DOHH2 (cell line): ENCODE measurements around the gene OR13D1.

Experiments
- H3F3A ChIP-seq: fragments of 200-600 bp; sonication (generic), shearing (Covaris generic); 2 replicates; pipeline ENCODE4 v1.6.0; 2016; ENCODE audit warnings: antibody characterized with exemption, mild to moderate bottlenecking; ENCODE audit not compliant: control insufficient read depth, insufficient read depth
- H3K27ac ChIP-seq: fragments of 200-600 bp; sonication (generic); 2 replicates; pipeline ENCODE4 v1.5.1; 2014; ENCODE audit warnings: low read depth, mild to moderate bottlenecking, low read length, moderate library complexity
- H3K27me3 ChIP-seq: fragments of 200-600 bp; sonication (generic); 2 replicates; pipeline ENCODE4 v1.6.1; 2014; ENCODE audit warnings: mild to moderate bottlenecking, low read length, mixed read lengths; ENCODE audit not compliant: control insufficient read depth
- H3K36me3 ChIP-seq: fragments of 200-600 bp; sonication (generic); 2 replicates; pipeline ENCODE4 v1.6.1; 2014; ENCODE audit warnings: mild to moderate bottlenecking, low read length, moderate library complexity, mixed read lengths; ENCODE audit not compliant: control insufficient read depth
- H3K4me1 ChIP-seq: fragments of 200-600 bp; sonication (generic); 2 replicates; pipeline ENCODE4 v1.6.1; 2014; ENCODE audit warnings: mild to moderate bottlenecking, low read length, mixed read lengths; ENCODE audit not compliant: control insufficient read depth
- H3K4me2 ChIP-seq: fragments of 200-600 bp; sonication (generic); 2 replicates; pipeline ENCODE4 v1.6.0; 2014; ENCODE audit warnings: mild to moderate bottlenecking, low read length, moderate library complexity
- H3K4me3 ChIP-seq: fragments of 200-600 bp; sonication (generic); 2 replicates; pipeline ENCODE4 v1.5.1; 2014; ENCODE audit warnings: mild to moderate bottlenecking, low read length, mixed read lengths
- H3K79me2 ChIP-seq: fragments of 200-600 bp; sonication (generic); 2 replicates; pipeline ENCODE4 v1.6.1; 2014; ENCODE audit warnings: mild to moderate bottlenecking, low read length, mixed read lengths; ENCODE audit not compliant: control insufficient read depth
- H3K9me2 ChIP-seq: fragments of 200-600 bp; sonication (generic); replicated peaks from 2 replicates; pipeline ENCODE4 v1.6.1; 2014; ENCODE audit warnings: mild to moderate bottlenecking, low read length, mixed read lengths; ENCODE audit not compliant: control insufficient read depth
- H3K9me3 ChIP-seq: fragments of 200-600 bp; sonication (generic); 2 replicates; pipeline ENCODE4 v1.6.1; 2014; ENCODE audit warnings: antibody characterized with exemption, low read length, mixed read lengths; ENCODE audit not compliant: control insufficient read depth, insufficient read depth
- H4K20me1 ChIP-seq: fragments of 200-600 bp; sonication (generic); 2 replicates; pipeline ENCODE4 v1.6.0; 2014; ENCODE audit warnings: low read depth, mild to moderate bottlenecking, antibody characterized with exemption, low read length, moderate library complexity; ENCODE audit not compliant: control insufficient read depth, insufficient read depth
- EZH2phosphoT487 ChIP-seq: fragments of 200-600 bp; sonication (generic); IDR thresholded peaks from 2 replicates; pipeline ENCODE4 v1.6.1; 2017; ENCODE audit warnings: borderline replicate concordance, mild to moderate bottlenecking, antibody characterized with exemption, low read length, moderate library complexity, mixed read lengths
- TF ChIP-seq, protein P1 (sequence below): fragments of 200-600 bp; sonication (generic); IDR thresholded peaks from one replicate; pipeline ENCODE4 v1.5.1; 2014; ENCODE audit warnings: antibody characterized with exemption, mild to moderate bottlenecking, low read depth, low read length; ENCODE audit not compliant: poor library complexity, severe bottlenecking

The OR13D1 gene

DNA sequence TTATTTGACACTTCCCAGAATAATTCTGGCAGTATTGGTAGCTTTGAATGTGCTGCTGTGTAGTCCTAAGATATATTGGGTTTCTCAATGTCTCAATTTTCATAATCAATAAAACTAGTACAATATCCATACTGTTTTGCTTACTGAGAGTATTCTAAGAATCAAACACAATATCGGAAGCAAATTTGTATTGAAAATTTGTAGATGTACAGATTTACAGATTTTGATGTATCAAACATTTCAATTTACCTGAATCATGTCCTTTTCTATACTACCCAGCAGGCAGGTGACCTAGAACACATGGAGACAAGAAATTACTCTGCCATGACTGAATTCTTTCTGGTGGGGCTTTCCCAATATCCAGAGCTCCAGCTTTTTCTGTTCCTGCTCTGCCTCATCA is at the start of gene OR13D1:
Gene OR13D1 (plus strand): TSS at position 301 of the 400 bp plus-strand sequence. CDS start 0 bp downstream, at position 301.
- no peak for TF ChIP-seq EZH2phosphoT487
- TF ChIP-seq, protein P1, sequence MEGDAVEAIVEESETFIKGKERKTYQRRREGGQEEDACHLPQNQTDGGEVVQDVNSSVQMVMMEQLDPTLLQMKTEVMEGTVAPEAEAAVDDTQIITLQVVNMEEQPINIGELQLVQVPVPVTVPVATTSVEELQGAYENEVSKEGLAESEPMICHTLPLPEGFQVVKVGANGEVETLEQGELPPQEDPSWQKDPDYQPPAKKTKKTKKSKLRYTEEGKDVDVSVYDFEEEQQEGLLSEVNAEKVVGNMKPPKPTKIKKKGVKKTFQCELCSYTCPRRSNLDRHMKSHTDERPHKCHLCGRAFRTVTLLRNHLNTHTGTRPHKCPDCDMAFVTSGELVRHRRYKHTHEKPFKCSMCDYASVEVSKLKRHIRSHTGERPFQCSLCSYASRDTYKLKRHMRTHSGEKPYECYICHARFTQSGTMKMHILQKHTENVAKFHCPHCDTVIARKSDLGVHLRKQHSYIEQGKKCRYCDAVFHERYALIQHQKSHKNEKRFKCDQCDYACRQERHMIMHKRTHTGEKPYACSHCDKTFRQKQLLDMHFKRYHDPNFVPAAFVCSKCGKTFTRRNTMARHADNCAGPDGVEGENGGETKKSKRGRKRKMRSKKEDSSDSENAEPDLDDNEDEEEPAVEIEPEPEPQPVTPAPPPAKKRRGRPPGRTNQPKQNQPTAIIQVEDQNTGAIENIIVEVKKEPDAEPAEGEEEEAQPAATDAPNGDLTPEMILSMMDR, result no peak
- no peaks in the 10 kb centered on the region for H3K79me2 ChIP-seq
- H3K27ac ChIP-seq, result no peak within 1 kb of the TSS
- no peaks in the 10 kb centered on the region for H3K9me3 ChIP-seq
- no peaks in the 10 kb centered on the region for H3K36me3 ChIP-seq
- H3K9me2 ChIP-seq, result no peaks in the 10 kb centered on the region
- no peak within 1 kb of the TSS for H3K4me3 ChIP-seq
- H3K27me3 ChIP-seq, result no peaks in the 10 kb centered on the region
- H4K20me1 ChIP-seq, result no peaks in the 10 kb centered on the region
- no peak within 1 kb of the TSS for H3K4me2 ChIP-seq
- H3K4me1 ChIP-seq, result no peaks in the 10 kb centered on the region
- no peaks in the 10 kb centered on the region for H3F3A ChIP-seq

DNA sequence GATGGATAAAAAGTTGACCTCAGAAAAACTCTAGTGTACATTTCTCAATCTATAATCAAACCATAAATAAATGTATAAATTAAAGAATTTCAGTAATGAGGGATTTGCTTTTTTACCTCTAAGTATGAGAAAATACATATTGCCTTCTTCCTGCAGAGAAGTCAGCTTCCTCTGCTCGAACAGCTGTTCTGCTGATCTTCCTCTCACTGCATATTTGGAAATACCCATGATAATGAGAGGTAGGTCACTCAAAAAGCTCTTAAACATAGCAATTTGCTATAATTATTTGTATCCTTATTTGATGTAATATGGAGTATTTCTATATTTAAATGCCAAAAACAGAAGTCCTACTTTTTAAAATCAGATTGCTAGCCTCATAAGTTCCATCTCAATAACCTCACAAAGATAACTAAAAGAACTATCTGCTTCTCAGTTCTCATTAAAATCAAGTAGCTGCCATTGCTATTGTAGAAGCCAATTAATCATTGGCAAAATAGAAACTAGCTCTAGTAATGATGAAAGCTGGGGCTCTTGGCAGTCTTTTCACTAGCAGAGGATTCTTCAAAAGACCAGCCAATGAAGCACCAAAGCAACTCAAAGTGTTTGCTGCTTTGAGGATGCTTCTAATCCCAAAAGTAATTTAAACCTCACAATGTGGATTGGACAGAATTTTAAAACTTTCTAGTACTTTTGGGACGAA is 35.7 kb upstream of the OR13D1 start:
- H3K36me3 ChIP-seq, result no peaks in the 10 kb centered on the region
- TF ChIP-seq, protein P1, result no peak
- TF ChIP-seq EZH2phosphoT487, result no peak
- H4K20me1 ChIP-seq, result no peaks in the 10 kb centered on the region
- H3K27ac ChIP-seq, result no peak overlapping the region
- H3K9me2 ChIP-seq, result no peaks in the 10 kb centered on the region
- peaks cover 8% of the 10 kb centered on the region for H3K27me3 ChIP-seq
- no peaks in the 10 kb centered on the region for H3K4me1 ChIP-seq
- no peaks in the 10 kb centered on the region for H3K79me2 ChIP-seq
- no peaks in the 10 kb centered on the region; the same call in 1 of the 2 replicates for H3K9me3 ChIP-seq
- H3K4me3 ChIP-seq, result no peak overlapping the region
- no peaks in the 10 kb centered on the region for H3F3A ChIP-seq
- H3K4me2 ChIP-seq, result no peak overlapping the region

GRCh38 chr9:104675611-104676010 is 18.7 kb upstream of the OR13D1 start:
- H3K27ac ChIP-seq, result no peak overlapping the region
- no peak overlapping the region for H3K4me2 ChIP-seq
- H3F3A ChIP-seq, result no peaks in the 10 kb centered on the region
- H3K4me1 ChIP-seq, result no peaks in the 10 kb centered on the region
- H3K9me3 ChIP-seq, result no peaks in the 10 kb centered on the region
- TF ChIP-seq EZH2phosphoT487, result no peak
- TF ChIP-seq, protein P1, result no peak
- H3K36me3 ChIP-seq, result no peaks in the 10 kb centered on the region
- no peaks in the 10 kb centered on the region for H3K9me2 ChIP-seq
- H3K79me2 ChIP-seq, result no peaks in the 10 kb centered on the region
- H3K27me3 ChIP-seq, result peaks cover 8% of the 10 kb centered on the region; the same call in 1 of the 2 replicates
- no peak overlapping the region for H3K4me3 ChIP-seq
- H4K20me1 ChIP-seq, result no peaks in the 10 kb centered on the region
